Stimulated activated CD8-positive, alpha-beta memory T cell treated with anti-CD3 and anti-CD28 coated beads, Interleukin-12 subunit alpha, Interleukin-12 subunit beta, amount 100 ng/mL, for 24 hours (primary cell): ENCODE results near the gene SPON1.
"Not testable (repeated sequence)": the region's sequence is repeated elsewhere in the genome, so short reads cannot be mapped to it uniquely, and the experiment has no call there.

Experiments
- DNase-seq: peaks from one replicate; pipeline ENCODE4 v3.0.0-alpha.2; 2020; ENCODE audit errors: extremely low read depth

Gene SPON1

DNA sequence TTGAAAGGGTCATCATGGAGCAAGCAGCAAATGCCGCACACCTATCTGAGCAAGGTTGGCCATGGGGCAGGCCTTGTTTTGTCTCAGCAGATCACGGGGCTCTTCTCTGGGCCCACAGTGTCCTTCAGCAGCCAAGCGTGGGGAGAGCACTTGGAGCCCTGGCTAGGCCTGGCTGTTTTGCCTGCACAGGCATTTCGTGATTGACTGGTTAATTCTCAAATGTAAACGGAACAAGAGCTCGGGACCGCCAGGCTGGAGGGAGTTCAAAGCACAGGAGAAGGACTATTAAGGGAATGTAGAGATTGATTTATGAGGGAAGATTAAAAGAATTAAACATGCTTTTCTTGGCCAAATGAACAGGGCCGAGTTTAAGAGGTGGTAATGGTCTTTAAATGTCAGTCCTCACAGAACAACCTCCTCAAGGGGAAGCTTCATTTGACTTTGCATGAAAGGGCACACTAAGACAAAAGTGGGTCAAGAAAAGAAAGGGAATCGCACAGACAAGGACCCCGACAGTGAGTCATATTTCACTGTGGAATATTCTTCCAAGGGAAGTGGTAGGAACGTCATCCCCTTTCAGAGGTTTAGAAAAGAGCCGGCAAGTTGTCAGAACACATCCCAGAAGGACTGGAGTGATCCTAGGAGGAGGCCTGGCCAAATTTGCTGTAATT, 20.7 kb downstream of the SPON1 start:
- DNase-seq, result no peak

DNA sequence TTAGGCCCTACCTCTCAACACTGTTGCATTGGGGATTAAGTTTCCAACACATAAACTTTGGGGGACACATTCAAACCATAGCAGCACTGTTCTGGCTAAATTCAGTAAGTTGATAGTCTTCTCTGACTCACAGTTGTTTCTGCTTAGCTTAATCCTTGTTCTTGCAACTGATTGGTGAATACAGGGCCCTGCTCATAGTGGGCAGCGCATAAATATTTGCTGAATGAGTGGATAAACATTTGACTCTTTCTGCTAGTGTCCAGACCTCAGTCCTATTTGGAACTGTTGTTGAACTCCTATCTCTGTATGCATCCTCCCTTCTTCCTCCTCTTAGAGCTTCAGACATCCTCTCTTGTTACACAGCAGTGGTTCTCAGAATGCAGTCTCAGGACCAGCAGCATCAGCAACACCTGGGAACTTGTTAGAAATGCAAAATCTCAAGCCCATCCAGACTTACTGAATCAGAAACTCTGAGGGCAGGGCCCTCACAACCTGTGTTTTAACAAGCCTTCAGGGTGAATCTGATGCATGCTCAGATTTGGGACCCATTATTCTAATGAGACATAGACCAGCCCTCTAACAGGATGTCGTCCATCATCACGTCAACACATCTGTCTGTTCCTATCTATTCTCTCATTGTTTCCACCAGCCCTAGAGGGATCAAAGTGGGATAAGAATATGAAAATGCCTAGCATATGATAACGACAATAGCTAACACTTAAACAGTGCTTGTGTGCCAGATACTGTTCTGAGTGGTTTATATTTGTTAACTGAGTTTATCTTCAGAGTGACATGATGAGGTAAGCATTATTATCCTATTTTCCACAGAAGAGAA, 22.3 kb downstream of the SPON1 start:
- DNase-seq, result no peak

- not testable (repeated sequence) for DNase-seq
Measured at GRCh38 chr11:13986695-13987094, 24.2 kb downstream of the SPON1 start.

GRCh38 chr11:13992158-13992856, 29.8 kb downstream of the SPON1 start:
- DNase-seq, result not testable (repeated sequence)

DNA sequence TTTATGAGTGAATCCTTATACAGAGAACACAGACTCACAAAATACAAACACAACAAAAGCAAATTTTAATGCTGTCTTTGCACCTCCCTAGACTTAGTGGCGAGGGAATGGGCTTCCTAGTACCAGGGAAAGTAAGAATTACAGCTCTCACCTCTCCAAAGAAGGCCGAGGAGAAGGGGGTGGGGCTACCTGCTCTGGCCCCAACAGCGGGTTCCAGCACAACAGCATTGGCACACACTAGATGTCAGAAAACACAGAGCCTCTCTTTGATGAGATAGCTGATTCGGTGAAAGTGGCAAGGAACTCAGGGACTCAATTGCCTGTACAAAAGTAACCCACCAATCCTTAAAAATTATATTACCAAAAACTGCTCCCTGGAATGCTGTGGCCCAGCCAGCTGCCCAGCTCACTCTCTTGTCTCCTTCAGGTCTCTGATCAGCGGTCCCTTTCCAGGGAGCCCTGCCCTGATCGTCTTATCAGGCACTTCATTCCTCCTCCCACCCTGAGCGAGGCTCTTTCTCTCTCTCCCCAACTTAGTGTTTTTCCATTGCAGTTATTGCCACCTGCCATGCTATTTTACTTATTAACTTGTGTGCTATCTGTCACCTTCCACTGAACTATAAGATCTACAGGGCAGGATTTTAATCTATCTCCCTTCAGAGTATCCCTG, 30.7 kb downstream of the SPON1 start:
- DNase-seq, result no peak

DNA sequence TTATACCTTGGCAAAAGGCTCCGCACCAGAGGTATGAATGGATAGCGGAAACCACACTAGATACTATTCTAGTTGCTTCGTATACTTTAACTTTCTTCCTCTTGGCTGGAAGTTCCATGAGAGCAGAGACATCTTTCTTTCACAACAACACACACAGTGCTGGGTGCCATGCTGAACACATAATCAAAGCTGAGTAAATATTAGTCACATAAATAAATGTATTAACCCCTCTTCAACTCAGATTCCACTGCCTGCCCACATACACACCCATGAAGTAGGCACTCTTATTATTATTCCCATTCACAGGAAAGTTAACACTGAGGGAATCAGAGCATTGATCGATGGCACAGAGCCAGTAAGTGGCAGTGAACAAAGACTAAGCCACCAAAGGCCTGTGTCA, 35.4 kb downstream of the SPON1 start:
- DNase-seq, result no peak

GRCh38 chr11:13999704-14000103, 37.2 kb downstream of the SPON1 start:
- DNase-seq, result no peak

- DNase-seq, result no peak
Measured at GRCh38 chr11:14001597-14001996, 39.1 kb downstream of the SPON1 start.

- no peak for DNase-seq
Measured at GRCh38 chr11:14007566-14007965, 45.0 kb downstream of the SPON1 start.

DNA sequence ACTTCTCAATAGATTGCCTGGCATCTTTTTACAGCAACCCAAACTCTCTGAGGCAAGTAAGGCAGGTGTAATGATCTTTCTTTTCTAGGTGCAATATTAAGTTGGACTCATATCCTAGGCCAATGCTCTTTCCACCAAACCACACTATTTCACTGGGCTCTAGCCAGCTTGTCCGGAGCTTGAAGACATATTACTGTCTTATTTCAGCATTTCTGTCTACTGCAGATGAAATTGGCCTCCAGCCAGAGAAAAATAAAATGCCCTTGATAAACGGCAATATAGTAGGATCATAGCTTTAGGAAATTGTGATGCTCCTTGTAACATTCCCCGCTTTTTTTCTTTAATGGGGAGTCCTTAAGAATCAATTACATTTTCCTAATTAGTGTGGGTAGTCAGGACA, 48.1 kb downstream of the SPON1 start:
- DNase-seq, result no peak

DNA sequence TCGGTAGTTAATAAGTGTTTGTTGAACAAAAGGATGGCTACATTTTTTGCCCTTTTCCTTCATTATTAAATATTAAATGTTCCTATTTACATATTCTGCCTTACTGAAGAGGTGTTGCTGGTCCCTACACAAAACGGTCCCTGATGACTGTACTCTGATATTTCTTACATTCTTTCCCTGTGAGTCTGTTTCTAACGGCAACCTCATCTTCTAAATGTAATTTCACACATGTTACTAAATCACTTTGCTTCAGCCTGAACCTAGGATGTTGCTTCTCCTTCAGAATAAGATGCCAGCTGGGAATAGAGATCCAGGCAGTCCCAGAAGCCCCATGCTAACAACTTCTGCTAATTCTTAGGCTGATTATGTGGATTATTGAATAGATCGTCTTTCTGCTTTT, 50.3 kb downstream of the SPON1 start:
- DNase-seq, result no peak

DNA sequence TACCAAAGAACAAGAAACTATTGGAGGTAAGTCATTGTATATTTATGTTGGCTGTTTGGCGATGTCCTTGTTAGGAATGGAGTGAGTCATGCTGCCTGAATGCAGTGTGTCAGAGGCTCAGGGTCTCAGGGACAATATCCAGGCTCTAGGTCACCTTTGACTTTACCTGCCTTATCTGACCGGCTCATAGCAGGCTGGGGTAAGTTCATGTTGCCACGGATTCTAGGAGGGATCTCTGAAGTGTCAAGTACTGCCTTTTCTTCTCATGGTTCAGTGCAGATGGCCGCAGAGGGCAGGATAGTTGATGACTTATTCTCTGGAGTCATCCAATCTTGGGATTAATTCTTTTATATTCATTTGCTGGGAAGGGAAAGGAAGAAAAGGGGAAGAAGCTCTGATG, 53.2 kb downstream of the SPON1 start:
- DNase-seq, result no peak

GRCh38 chr11:14018441-14018840, 55.9 kb downstream of the SPON1 start:
- no peak for DNase-seq

DNA sequence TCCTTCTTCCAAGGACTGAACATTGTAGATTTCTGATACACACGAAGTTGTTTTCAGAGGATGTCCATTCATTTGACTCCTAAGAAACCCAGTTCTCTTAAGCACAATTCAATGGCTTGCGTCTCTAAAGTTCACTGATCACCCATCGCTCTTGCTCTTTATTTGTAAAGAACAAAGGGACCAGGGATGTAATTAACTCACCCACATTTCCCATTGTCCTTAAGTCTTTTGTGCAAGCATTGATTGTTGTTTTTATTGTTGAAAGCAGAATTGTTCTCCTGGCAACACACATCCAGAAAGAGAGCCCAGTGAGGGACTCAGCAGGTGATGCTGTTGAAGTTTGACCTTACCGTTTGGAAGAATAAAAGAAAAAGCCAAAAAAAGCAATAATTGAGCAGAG, 59.2 kb downstream of the SPON1 start:
- no peak for DNase-seq

GRCh38 chr11:14022251-14022650, 59.7 kb downstream of the SPON1 start:
- no peak for DNase-seq

DNA sequence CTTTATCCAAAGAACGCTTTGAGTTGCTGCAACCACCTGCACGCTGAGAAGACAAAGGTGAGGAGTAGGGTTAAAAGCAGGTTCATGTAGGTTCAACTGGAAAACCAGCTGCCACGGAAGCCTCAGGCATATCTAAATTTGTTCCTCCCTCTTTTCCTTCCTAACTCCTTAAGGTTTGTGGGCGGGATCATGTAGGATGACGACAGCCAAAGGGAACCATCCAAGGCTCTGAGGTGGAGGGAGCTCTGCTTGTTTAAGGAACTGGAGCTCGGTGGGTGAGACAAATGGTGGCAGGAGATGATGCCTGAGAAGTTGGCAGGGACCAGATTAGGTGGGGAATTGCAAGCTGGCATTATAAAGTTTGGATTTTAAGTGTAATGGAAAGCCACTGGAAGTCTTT, 60.3 kb downstream of the SPON1 start:
- DNase-seq, result no peak

- DNase-seq, result no peak
Measured at GRCh38 chr11:14026961-14027360, 64.4 kb downstream of the SPON1 start.

DNA sequence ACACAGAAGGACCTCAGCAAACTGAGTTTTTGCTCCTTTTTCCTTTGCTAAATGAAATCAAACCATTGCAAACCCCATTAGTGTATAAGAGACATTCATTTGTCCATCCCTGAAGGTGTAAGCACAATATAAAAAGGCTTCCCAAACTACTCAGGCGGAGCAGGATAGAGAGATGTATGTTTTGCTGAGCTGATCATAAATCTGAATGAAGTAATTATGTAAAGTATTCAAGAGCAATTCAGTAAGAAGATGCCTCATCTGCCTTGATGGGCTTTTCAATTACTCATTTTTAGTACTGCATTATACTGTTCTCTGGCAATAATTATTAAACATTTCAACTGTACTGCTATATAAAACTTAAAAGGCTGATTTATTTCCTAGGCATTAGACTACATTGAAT, 65.0 kb downstream of the SPON1 start:
- no peak for DNase-seq

DNA sequence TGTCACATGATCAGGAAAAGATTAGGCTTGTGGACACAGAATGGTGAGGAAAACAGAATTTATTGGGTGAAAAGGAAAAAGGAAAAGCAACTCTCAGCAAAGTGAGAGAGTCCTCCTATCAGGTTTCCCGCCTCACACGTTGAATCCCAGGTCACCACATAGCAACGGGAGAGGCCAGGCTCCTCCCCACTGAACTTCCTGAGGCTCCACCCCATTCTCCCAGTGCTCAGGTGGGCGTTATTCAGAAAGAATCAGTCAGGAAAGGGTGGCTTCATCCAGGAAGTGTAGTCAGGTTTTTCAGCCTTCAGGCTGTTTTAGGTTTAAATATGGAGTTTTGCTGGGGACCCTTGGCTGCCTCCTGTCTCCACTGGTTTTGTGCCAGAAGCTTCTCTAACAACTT, 66.9 kb downstream of the SPON1 start:
- DNase-seq, result no peak

DNA sequence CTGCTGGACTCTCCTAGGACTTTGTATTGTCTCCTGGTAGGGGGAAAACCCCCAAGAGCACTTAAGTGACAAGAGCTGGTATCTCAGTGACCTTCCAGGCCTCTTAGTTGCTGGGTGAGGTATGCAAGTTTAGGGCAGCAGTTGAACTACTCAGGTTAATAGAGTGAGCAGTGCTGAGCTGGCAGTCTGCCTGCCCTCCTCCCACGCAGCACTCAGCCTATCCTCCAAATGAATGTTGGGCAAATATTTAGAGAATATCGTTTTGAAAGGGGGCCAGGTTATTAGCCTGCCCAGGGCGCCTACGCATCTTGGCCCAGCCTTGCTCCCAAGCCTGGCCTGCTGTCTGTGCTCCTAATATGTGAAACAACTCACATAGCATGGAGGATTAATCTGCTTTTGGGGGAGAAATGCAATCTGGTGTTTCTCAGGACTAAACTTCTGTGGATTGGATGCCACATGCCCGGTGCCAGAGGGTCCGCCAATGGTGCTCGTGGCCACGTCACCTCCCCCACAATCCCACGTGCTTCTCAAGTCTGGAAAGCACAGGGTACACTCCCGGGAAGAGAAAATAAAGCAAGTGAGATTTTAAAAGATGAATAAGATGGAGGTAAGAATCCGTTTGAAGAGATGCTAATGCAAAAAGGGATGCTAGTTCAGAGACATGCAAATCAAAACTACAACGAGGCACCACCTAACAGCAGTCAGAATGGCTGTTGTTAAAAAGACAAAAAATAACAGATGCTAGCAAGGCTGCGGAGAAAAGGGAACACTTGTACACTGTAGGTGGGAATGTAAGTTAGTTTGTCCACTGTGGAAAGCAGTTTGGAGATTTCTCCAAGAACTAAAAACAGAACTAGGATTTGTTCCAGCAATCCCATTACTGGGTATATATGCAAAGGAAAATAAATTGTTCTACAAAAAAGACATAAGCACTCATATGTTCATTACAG, 67.7 kb downstream of the SPON1 start:
- DNase-seq, result no peak

- not testable (repeated sequence) for DNase-seq
Measured at GRCh38 chr11:14035526-14035925, 73.0 kb downstream of the SPON1 start.
